Hematopoietic multipotent progenitor cell treated with erythropoietin and hydrocortisone succinate and interleukin-3 and kit ligand, for 17 days (in vitro differentiated cells): ENCODE data around the gene CACNG8.

Experiments
- DNase-seq: peaks from one replicate; pipeline ENCODE4 v3.0.0-alpha.2; 2015; ENCODE audit warnings: low spot score

The CACNG8 gene

GRCh38 chr19:53961523-53962356, 997 bp upstream of the CACNG8 start:
- DNase-seq = no peak

- DNase-seq = no peak
Observed at GRCh38 chr19:53965091-53965490, 2.4 kb downstream of the CACNG8 start.

- no peak for DNase-seq
Observed at GRCh38 chr19:53966931-53967330, 4.2 kb downstream of the CACNG8 start.

GRCh38 chr19:53969366-53969765, 6.6 kb downstream of the CACNG8 start:
- no peak for DNase-seq

- no peak for DNase-seq
Observed at GRCh38 chr19:53971673-53972072, 8.9 kb downstream of the CACNG8 start.

- peak; percentile 67 for DNase-seq
Observed at GRCh38 chr19:53977429-53977990, 14.8 kb downstream of the CACNG8 start.

- DNase-seq = peak; percentile 11
Observed at GRCh38 chr19:53977991-53978731, 15.4 kb downstream of the CACNG8 start.

- no peak for DNase-seq
Observed at GRCh38 chr19:53978975-53979801, 16.5 kb downstream of the CACNG8 start.

- DNase-seq = no peak
Observed at GRCh38 chr19:53980539-53981375, 18.0 kb downstream of the CACNG8 start.

- no peak for DNase-seq
Observed at GRCh38 chr19:53981376-53981951, 18.7 kb downstream of the CACNG8 start.

- DNase-seq = no peak
Observed at GRCh38 chr19:53982001-53982451, 19.3 kb downstream of the CACNG8 start.

- no peak for DNase-seq
Observed at GRCh38 chr19:53982611-53983010, 19.9 kb downstream of the CACNG8 start.

GRCh38 chr19:53983457-53984289, 20.9 kb downstream of the CACNG8 start:
- DNase-seq = no peak

- no peak for DNase-seq
Observed at GRCh38 chr19:53985863-53986262, 23.1 kb downstream of the CACNG8 start.

- DNase-seq = no peak
Observed at GRCh38 chr19:53988981-53989380, 26.2 kb downstream of the CACNG8 start.

GRCh38 chr19:53989600-53990533, 27.1 kb downstream of the CACNG8 start:
- no peak for DNase-seq

GRCh38 chr19:53991224-53992113, 28.7 kb downstream of the CACNG8 start, which contains the start of gene CACNG6:
CACNG6 (plus strand) TSS chr19:53991637; CDS start chr19:53992878, 1,241 bp downstream.
- DNase-seq = no peak
